ENCODE data around the gene GIT1. TPM values are rescaled to one million over a fixed set of nuclear protein-coding genes. Genes with fewer than 3 reads are reported as not detected.

Gene GIT1
- total and polyA plus RNA-seq, 2 donors (not counting 1 experiment from before 2014, with no cell fraction given) = 12.4 to 20.1 TPM

GRCh38 chr17:29623283-29623647, 33.8 kb upstream of the GIT1 start:
- no peak overlapping the region for H3K4me2 ChIP-seq (ENCODE audit: extremely low read depth, insufficient read depth, low read length)
- peaks cover 19% of the 10 kb centered on the region for H3K4me1 ChIP-seq (ENCODE audit: control insufficient read depth, extremely low read depth, insufficient read depth, low read length)
- TF ChIP-seq EZH2 (IDR thresholded peaks at IDR 0.05; ENCODE audit: low read length, missing control alignments) = no peak
- TF ChIP-seq CTCF (conservative IDR thresholded peaks at IDR 0.05 in 1 of 2, IDR thresholded peaks at IDR 0.05 in 1 of 2; ENCODE audit: low read depth in 1 of 2, low read length in 2 of 2) = no peak
- H3K27ac ChIP-seq (ENCODE audit: insufficient read depth, low read length) = no peak overlapping the region
- H3K79me2 ChIP-seq (ENCODE audit: control insufficient read depth, insufficient read depth, low read length) = no peaks in the 10 kb centered on the region
- no peak overlapping the region for H2AFZ ChIP-seq (ENCODE audit: low read length)
- H3K4me3 ChIP-seq (replicated peaks in 1 of 4; ENCODE audit: control extremely low read depth in 1 of 4, insufficient read depth in 1 of 4, low read depth in 3 of 4, low read length in 4 of 4) = peak overlapping the region in 1 of 4 experiments; percentile 80
- no peaks in the 10 kb centered on the region for H3K9me3 ChIP-seq (ENCODE audit: control insufficient read depth, insufficient read depth, low read depth, low read length)
- no peaks in the 10 kb centered on the region for H4K20me1 ChIP-seq (ENCODE audit: control insufficient read depth, extremely low read depth, insufficient read depth, low read length)
- no peak overlapping the region for H3K9ac ChIP-seq (ENCODE audit: insufficient read depth, low read length)
- peaks cover 1% of the 10 kb centered on the region for H3K36me3 ChIP-seq (ENCODE audit: control insufficient read depth, insufficient read depth, low read length)
- no peak for DNase-seq (ENCODE audit: low read depth in 2 of 2)
- no peaks in the 10 kb centered on the region for H3K27me3 ChIP-seq (ENCODE audit: control insufficient read depth, insufficient read depth, low read length)

- Histone ChIP-seq H3K79me2 (ENCODE audit: control insufficient read depth, insufficient read depth, low read length) (no peaks in the 10 kb centered on the region), H3K9me3 (ENCODE audit: control insufficient read depth, insufficient read depth, low read depth, low read length) (no peaks in the 10 kb centered on the region), H2AFZ (ENCODE audit: low read length) (peak within 1 kb of the TSS; percentile 54), H3K27me3 (ENCODE audit: control insufficient read depth, insufficient read depth, low read length) (no peaks in the 10 kb centered on the region), H3K4me2 (ENCODE audit: extremely low read depth, insufficient read depth, low read length) (peak within 1 kb of the TSS; percentile 82), H3K36me3 (ENCODE audit: control insufficient read depth, insufficient read depth, low read length) (peaks cover 1% of the 10 kb centered on the region), H3K4me1 (ENCODE audit: control insufficient read depth, extremely low read depth, insufficient read depth, low read length) (peaks cover 20% of the 10 kb centered on the region), H3K9ac (ENCODE audit: insufficient read depth, low read length) (peak within 1 kb of the TSS; percentile 59), H3K27ac (ENCODE audit: insufficient read depth, low read length) (peak within 1 kb of the TSS; percentile 60), H4K20me1 (ENCODE audit: control insufficient read depth, extremely low read depth, insufficient read depth, low read length) (no peaks in the 10 kb centered on the region), H3K4me3 (replicated peaks in 1 of 4; ENCODE audit: control extremely low read depth in 1 of 4, insufficient read depth in 1 of 4, low read depth in 3 of 4, low read length in 4 of 4) (peak within 1 kb of the TSS; percentile 56 to 86 (median 78))
- peak; percentile 30 to 40 for DNase-seq (ENCODE audit: low read depth in 2 of 2)
- TF ChIP-seq EZH2 (IDR thresholded peaks at IDR 0.05; ENCODE audit: low read length, missing control alignments) (no peak), CTCF (conservative IDR thresholded peaks at IDR 0.05 in 1 of 2, IDR thresholded peaks at IDR 0.05 in 1 of 2; ENCODE audit: low read depth in 1 of 2, low read length in 2 of 2) (no peak)
Measured at GRCh38 chr17:29622337-29623282, 33.2 kb upstream of the GIT1 start, which contains the start of gene CORO6. TSS of gene CORO6 (minus strand) at chr17:29622912. CDS start at chr17:29621421, 1,491 bp downstream.

- H3K36me3 ChIP-seq (ENCODE audit: control insufficient read depth, insufficient read depth, low read length) = no peaks in the 10 kb centered on the region
- no peaks in the 10 kb centered on the region for H3K9me3 ChIP-seq (ENCODE audit: control insufficient read depth, insufficient read depth, low read depth, low read length)
- H2AFZ ChIP-seq (ENCODE audit: low read length) = no peak overlapping the region
- no peaks in the 10 kb centered on the region for H4K20me1 ChIP-seq (ENCODE audit: control insufficient read depth, extremely low read depth, insufficient read depth, low read length)
- no peak overlapping the region for H3K9ac ChIP-seq (ENCODE audit: insufficient read depth, low read length)
- peaks cover 22% of the 10 kb centered on the region for H3K4me1 ChIP-seq (ENCODE audit: control insufficient read depth, extremely low read depth, insufficient read depth, low read length)
- H3K4me2 ChIP-seq (ENCODE audit: extremely low read depth, insufficient read depth, low read length) = peak overlapping the region; percentile 82
- DNase-seq (ENCODE audit: low read depth in 2 of 2) = no peak
- TF ChIP-seq EZH2 (IDR thresholded peaks at IDR 0.05; ENCODE audit: low read length, missing control alignments) (no peak), CTCF (conservative IDR thresholded peaks at IDR 0.05 in 1 of 2, IDR thresholded peaks at IDR 0.05 in 1 of 2; ENCODE audit: low read depth in 1 of 2, low read length in 2 of 2) (no peak)
- no peaks in the 10 kb centered on the region for H3K27me3 ChIP-seq (ENCODE audit: control insufficient read depth, insufficient read depth, low read length)
- H3K4me3 ChIP-seq (replicated peaks in 1 of 4; ENCODE audit: control extremely low read depth in 1 of 4, insufficient read depth in 1 of 4, low read depth in 3 of 4, low read length in 4 of 4) = peak overlapping the region; percentile 56 to 86 (median 78)
- H3K79me2 ChIP-seq (ENCODE audit: control insufficient read depth, insufficient read depth, low read length) = no peaks in the 10 kb centered on the region
- H3K27ac ChIP-seq (ENCODE audit: insufficient read depth, low read length) = peak overlapping the region; percentile 60
Measured at GRCh38 chr17:29621751-29622194, 32.3 kb upstream of the GIT1 start.

Measured in fibroblast of lung (primary cell).